Activated CD4-positive, alpha-beta T cell treated with anti-CD3 and anti-CD28 coated beads, Interleukin-2, amount 10 ng/mL, durations not matched to agents 7 days and 5 days (primary cell): Measurements from ENCODE around the gene SETBP1. TPM values are rescaled to one million over a fixed set of nuclear protein-coding genes. Genes with fewer than 3 reads are reported as not detected.

Source experiments
- CTCF ChIA-PET: fragments of 350-600 bp; sonication (Branson Sonifier 250); formaldehyde crosslinking; loops from one replicate; lab custom pipeline; 2021; ENCODE audit warnings: antibody characterized with exemption; lab: Charles Lee
- POLR2A ChIA-PET: fragments of 350-600 bp; sonication (Branson Sonifier 250); formaldehyde crosslinking; loops from one replicate; lab custom pipeline; 2021; ENCODE audit warnings: antibody characterized with exemption; lab: Charles Lee
- DNase-seq: peaks from one replicate; pipeline ENCODE4 v3.0.0-alpha.2; 2020
- H3K27ac Mint-ChIP-seq: one replicate; pipeline ENCODE4 v1.8.0; 2021; ENCODE audit warnings: mild to moderate bottlenecking, moderate library complexity, mixed read lengths
- H3K27me3 Mint-ChIP-seq: one replicate; pipeline ENCODE4 v1.8.0; 2021; ENCODE audit warnings: mixed read lengths
- H3K36me3 Mint-ChIP-seq: one replicate; pipeline ENCODE4 v1.8.0; 2021; ENCODE audit warnings: low read depth, mixed read lengths
- H3K4me1 Mint-ChIP-seq: one replicate; pipeline ENCODE4 v1.8.0; 2021; ENCODE audit warnings: mixed read lengths
- H3K4me3 Mint-ChIP-seq: one replicate; pipeline ENCODE4 v1.8.0; 2021; ENCODE audit warnings: mild to moderate bottlenecking, moderate library complexity, mixed read lengths
- H3K9me3 Mint-ChIP-seq: one replicate; pipeline ENCODE4 v1.8.0; 2021; ENCODE audit warnings: mixed read lengths
- total RNA-seq, 2 experiments: library from RNA; stranded (reverse); gene quantifications; one replicate each; pipeline ENCODE4 v1.2.3, GENCODE V29; 2021

Gene SETBP1
- total RNA-seq, 2 experiments from 2014 or later = 3.7 to 4.4 TPM

GRCh38 chr18:45037618-45038017 is 356.9 kb downstream of the SETBP1 start:
- H3K36me3 Mint-ChIP-seq = no peaks in the 10 kb centered on the region

GRCh38 chr18:45039376-45039775 is 358.7 kb downstream of the SETBP1 start:
- Mint-ChIP-seq H3K36me3 (no peaks in the 10 kb centered on the region), H3K9me3 (no peaks in the 10 kb centered on the region), H3K4me3 (no peak overlapping the region), H3K4me1 (no peaks in the 10 kb centered on the region), H3K27ac (no peak overlapping the region), H3K27me3 (no peaks in the 10 kb centered on the region)
- no peak for DNase-seq
- CTCF ChIA-PET = no interaction called here
- POLR2A ChIA-PET = no interaction called here

More at GRCh38 chr18:45037618-45038017, 356.9 kb downstream of the SETBP1 start:
- DNase-seq = no peak
- Mint-ChIP-seq H3K9me3 (no peaks in the 10 kb centered on the region), H3K27ac (no peak overlapping the region), H3K4me3 (no peak overlapping the region), H3K4me1 (no peaks in the 10 kb centered on the region), H3K27me3 (no peaks in the 10 kb centered on the region)
- CTCF ChIA-PET = interaction anchor here (0.5 kb wide), 1 partner anchor 25 kb away, joined by 3 read pairs; no protein-coding TSS in a partner anchor
- POLR2A ChIA-PET = no interaction called here

GRCh38 chr18:45040879-45041278 is 360.2 kb downstream of the SETBP1 start:
- H3K27me3 Mint-ChIP-seq = no peaks in the 10 kb centered on the region
- ChIA-PET CTCF (no interaction called here), POLR2A (no interaction called here)
- H3K27ac Mint-ChIP-seq = no peak overlapping the region
- no peaks in the 10 kb centered on the region for H3K36me3 Mint-ChIP-seq
- no peaks in the 10 kb centered on the region for H3K9me3 Mint-ChIP-seq
- H3K4me1 Mint-ChIP-seq = no peaks in the 10 kb centered on the region
- no peak for DNase-seq
- no peak overlapping the region for H3K4me3 Mint-ChIP-seq

DNA sequence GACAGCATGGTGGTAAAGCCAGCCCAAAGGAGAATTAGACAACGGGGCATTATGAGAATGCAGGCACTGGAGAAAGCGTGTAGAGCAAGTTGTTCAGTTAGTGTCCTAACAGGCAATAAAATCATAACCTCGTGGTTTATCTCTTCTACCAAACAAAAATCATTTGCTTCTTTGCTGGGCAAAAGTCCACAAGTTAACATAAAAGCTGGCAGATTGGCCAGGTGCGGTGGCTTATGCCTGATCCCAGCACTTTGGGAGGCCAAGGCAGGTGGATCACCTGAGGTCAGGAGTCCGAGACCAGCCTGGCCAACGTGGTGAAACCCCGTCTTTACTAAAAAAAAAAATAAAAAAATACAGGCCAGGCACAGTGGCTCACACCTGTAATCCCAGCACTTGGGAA is 364.1 kb downstream of the SETBP1 start:
- no peak overlapping the region for H3K27ac Mint-ChIP-seq
- no peaks in the 10 kb centered on the region for H3K36me3 Mint-ChIP-seq
- H3K9me3 Mint-ChIP-seq = no peaks in the 10 kb centered on the region
- no peaks in the 10 kb centered on the region for H3K4me1 Mint-ChIP-seq
- no peaks in the 10 kb centered on the region for H3K27me3 Mint-ChIP-seq
- ChIA-PET CTCF (interaction anchor here (0.6 kb wide), 1 partner anchor 64 kb away, joined by 4 read pairs; no protein-coding TSS in a partner anchor), POLR2A (no interaction called here)
- H3K4me3 Mint-ChIP-seq = no peak overlapping the region
- DNase-seq = no peak

DNA sequence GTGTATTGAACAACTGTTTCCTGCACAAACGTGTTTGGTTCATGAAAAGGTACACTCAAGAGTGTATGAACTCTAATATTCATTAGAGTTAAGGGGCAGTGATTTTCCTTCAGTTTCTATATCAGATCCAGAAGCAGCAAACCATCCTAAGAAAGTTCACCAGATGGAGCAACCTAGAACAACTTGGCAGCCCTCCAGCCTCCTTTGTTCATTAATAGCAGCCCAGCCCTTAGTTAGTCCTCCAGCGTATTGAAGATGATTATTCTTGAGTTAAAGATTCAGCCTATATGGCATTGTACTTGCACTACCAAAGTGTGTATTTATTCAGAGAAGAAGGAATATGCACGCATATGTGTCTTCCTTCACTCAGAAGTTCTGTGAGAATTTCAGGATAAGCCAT is 365.5 kb downstream of the SETBP1 start:
- ChIA-PET POLR2A (no interaction called here), CTCF (no interaction called here)
- Mint-ChIP-seq H3K9me3 (no peaks in the 10 kb centered on the region), H3K4me1 (no peaks in the 10 kb centered on the region), H3K36me3 (no peaks in the 10 kb centered on the region), H3K27ac (no peak overlapping the region), H3K27me3 (no peaks in the 10 kb centered on the region), H3K4me3 (no peak overlapping the region)
- no peak for DNase-seq

DNA sequence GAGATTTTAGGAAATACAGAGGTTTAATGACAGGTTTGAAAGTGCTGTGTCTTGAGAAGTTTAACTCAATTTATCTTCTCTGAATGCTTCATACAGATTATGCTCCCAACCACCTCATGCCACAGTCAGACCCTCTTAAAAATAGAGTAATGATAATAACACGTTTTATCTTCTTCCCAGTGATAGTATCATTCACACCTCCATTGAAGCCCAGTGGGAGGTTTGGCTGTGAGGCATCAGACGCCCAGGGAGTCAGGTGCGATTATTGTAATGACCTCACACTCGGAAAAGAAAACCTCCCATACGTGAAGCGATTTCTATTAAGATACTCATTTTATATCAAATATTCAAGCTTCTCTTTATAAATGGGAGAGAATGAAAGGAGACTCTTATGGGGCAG is 366.3 kb downstream of the SETBP1 start:
- no peak for DNase-seq
- POLR2A ChIA-PET = no interaction called here
- no peak overlapping the region for H3K27ac Mint-ChIP-seq
- H3K9me3 Mint-ChIP-seq = no peaks in the 10 kb centered on the region
- H3K4me1 Mint-ChIP-seq = no peaks in the 10 kb centered on the region
- CTCF ChIA-PET = no interaction called here
- H3K4me3 Mint-ChIP-seq = no peak overlapping the region
- peaks cover under 1% of the 10 kb centered on the region for H3K27me3 Mint-ChIP-seq
- no peaks in the 10 kb centered on the region for H3K36me3 Mint-ChIP-seq

- no peak for DNase-seq
- ChIA-PET CTCF (no interaction called here), POLR2A (no interaction called here)
- H3K27me3 Mint-ChIP-seq = peaks cover 3% of the 10 kb centered on the region
- H3K36me3 Mint-ChIP-seq = no peaks in the 10 kb centered on the region
- H3K27ac Mint-ChIP-seq = no peak overlapping the region
- no peak overlapping the region for H3K4me3 Mint-ChIP-seq
- H3K9me3 Mint-ChIP-seq = no peaks in the 10 kb centered on the region
- H3K4me1 Mint-ChIP-seq = no peaks in the 10 kb centered on the region
Measured at GRCh38 chr18:45049578-45050319, 369.1 kb downstream of the SETBP1 start.

DNA sequence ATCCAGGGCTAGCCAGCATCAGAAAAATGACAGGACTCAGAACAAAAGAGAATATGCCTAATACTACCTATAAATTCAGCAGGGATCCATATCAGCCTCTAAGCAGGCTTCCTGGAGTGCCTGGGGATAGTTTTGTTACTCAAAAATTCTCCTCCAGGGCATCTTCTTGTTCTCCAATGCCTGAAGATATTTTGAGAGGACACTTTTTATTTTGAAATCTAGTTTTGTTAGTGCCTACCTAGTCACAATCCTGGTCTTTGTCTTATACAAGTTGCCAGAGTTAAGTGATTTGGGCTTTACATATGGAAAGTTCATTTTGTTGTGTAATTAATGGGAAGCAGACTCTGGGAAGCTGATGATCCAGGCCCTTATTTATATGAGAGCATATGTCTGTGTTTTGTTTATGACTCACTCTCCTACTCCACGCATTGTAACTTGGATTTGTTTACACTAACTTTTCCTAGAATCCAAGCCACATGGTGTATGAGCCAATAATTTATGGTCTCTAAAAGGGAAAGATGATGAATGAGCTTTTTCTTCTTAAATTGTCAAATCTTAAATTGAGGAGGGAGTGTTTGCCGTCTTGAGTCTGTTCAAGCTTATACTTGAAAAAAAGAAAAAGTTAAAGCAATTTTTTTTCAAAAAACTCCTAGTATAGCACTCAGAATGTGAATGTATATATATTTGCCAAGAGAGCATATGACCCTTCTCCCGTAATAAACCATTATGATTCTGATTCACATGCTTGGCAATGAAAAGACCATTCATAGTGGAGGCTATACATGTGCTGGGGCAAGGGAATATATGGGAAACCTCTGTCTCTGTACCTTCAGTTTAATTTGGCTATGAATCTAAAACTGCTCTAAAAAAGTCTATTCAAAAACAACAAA is 370.3 kb downstream of the SETBP1 start:
- CTCF ChIA-PET = no interaction called here
- Mint-ChIP-seq H3K36me3 (no peaks in the 10 kb centered on the region), H3K27ac (no peak overlapping the region), H3K27me3 (peaks cover 3% of the 10 kb centered on the region), H3K4me3 (no peak overlapping the region), H3K4me1 (no peaks in the 10 kb centered on the region), H3K9me3 (no peaks in the 10 kb centered on the region)
- DNase-seq = no peak
- POLR2A ChIA-PET = no interaction called here

GRCh38 chr18:45054636-45055035 is 373.9 kb downstream of the SETBP1 start:
- Mint-ChIP-seq H3K4me3 (no peak overlapping the region), H3K27me3 (peaks cover 3% of the 10 kb centered on the region), H3K27ac (no peak overlapping the region), H3K36me3 (no peaks in the 10 kb centered on the region), H3K4me1 (no peaks in the 10 kb centered on the region), H3K9me3 (no peaks in the 10 kb centered on the region)
- POLR2A ChIA-PET = no interaction called here
- DNase-seq = no peak
- CTCF ChIA-PET = no interaction called here

GRCh38 chr18:45055811-45056210 is 375.1 kb downstream of the SETBP1 start:
- ChIA-PET CTCF (no interaction called here), POLR2A (no interaction called here)
- Mint-ChIP-seq H3K27ac (no peak overlapping the region), H3K27me3 (peaks cover 3% of the 10 kb centered on the region), H3K4me1 (no peaks in the 10 kb centered on the region), H3K9me3 (no peaks in the 10 kb centered on the region), H3K36me3 (no peaks in the 10 kb centered on the region), H3K4me3 (no peak overlapping the region)
- DNase-seq = no peak

- H3K4me1 Mint-ChIP-seq = no peaks in the 10 kb centered on the region
- H3K27me3 Mint-ChIP-seq = peaks cover 2% of the 10 kb centered on the region
- DNase-seq = no peak
- CTCF ChIA-PET = interaction anchor here (0.6 kb wide), 1 partner anchor 13 kb away, joined by 3 read pairs; no protein-coding TSS in a partner anchor
- no peaks in the 10 kb centered on the region for H3K36me3 Mint-ChIP-seq
- no peak overlapping the region for H3K27ac Mint-ChIP-seq
- no peak overlapping the region for H3K4me3 Mint-ChIP-seq
- POLR2A ChIA-PET = no interaction called here
- H3K9me3 Mint-ChIP-seq = no peaks in the 10 kb centered on the region
Measured at GRCh38 chr18:45056926-45057325, 376.2 kb downstream of the SETBP1 start.

GRCh38 chr18:45057955-45058600 is 377.4 kb downstream of the SETBP1 start:
- Mint-ChIP-seq H3K36me3 (no peaks in the 10 kb centered on the region), H3K27me3 (no peaks in the 10 kb centered on the region), H3K4me1 (no peaks in the 10 kb centered on the region), H3K9me3 (no peaks in the 10 kb centered on the region), H3K27ac (no peak overlapping the region), H3K4me3 (no peak overlapping the region)
- DNase-seq = no peak
- CTCF ChIA-PET = interaction anchor here (0.7 kb wide), 1 partner anchor 18 kb away, joined by 3 read pairs; no protein-coding TSS in a partner anchor
- POLR2A ChIA-PET = no interaction called here

DNA sequence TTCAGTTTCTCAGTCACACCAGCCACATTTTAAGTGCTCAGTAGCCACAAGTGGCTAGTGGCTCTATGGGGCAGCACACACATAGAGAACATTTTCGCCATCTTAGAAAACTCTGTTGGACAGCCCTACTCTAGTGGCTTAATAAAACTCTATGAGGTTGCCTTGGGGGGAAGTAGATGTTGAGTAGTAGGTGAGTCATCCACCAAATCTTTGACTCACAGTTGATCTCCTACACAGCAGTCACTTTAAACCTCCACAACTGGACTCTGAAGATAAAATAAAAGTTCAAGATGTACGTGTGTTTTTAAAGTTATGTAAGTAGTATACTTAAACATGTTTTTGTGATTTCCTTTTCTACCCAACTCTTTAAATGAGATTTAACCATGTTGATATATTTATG is 379.0 kb downstream of the SETBP1 start:
- Mint-ChIP-seq H3K9me3 (no peaks in the 10 kb centered on the region), H3K27ac (no peak overlapping the region), H3K36me3 (no peaks in the 10 kb centered on the region), H3K27me3 (no peaks in the 10 kb centered on the region), H3K4me1 (no peaks in the 10 kb centered on the region), H3K4me3 (no peak overlapping the region)
- ChIA-PET CTCF (interaction anchor here (0.6 kb wide), 1 partner anchor 70 kb away, joined by 3 read pairs; no protein-coding TSS in a partner anchor), POLR2A (no interaction called here)
- no peak for DNase-seq
